Gastroesophageal sphincter (tissue), 3 donors: Measurements from ENCODE around the gene PIGS.

Experiments used
- EP300 ChIP-seq: sonication (generic); formaldehyde crosslinking; IDR thresholded peaks from one replicate; pipeline ENCODE4 v1.6.1; 2017; ENCODE audit warnings: antibody characterized with exemption, mild to moderate bottlenecking
- POLR2A ChIP-seq, 2 donors: fragments of 450-650 bp; IDR thresholded peaks; one replicate each; pipeline ENCODE4 v1.6.1; 2017; ENCODE audit warnings: antibody characterized with exemption in 2 of 2, mild to moderate bottlenecking in 2 of 2, moderate library complexity in 1 of 2
- POLR2AphosphoS5 ChIP-seq: sonication (generic); formaldehyde crosslinking; IDR thresholded peaks from one replicate; pipeline ENCODE4 v1.6.1; 2017; ENCODE audit warnings: antibody characterized with exemption
- TF ChIP-seq, protein P1 (sequence below), 4 experiments: fragments of 200-600 bp in 2 of 4; fragments of 450-650 bp in 2 of 4; sonication (generic) in 1 of 4; IDR thresholded peaks; one replicate each; pipeline ENCODE4 v1.5.1; 2017 to 2019; ENCODE audit warnings: antibody characterized with exemption in 4 of 4, mild to moderate bottlenecking in 2 of 4, moderate library complexity in 2 of 4

DNA sequence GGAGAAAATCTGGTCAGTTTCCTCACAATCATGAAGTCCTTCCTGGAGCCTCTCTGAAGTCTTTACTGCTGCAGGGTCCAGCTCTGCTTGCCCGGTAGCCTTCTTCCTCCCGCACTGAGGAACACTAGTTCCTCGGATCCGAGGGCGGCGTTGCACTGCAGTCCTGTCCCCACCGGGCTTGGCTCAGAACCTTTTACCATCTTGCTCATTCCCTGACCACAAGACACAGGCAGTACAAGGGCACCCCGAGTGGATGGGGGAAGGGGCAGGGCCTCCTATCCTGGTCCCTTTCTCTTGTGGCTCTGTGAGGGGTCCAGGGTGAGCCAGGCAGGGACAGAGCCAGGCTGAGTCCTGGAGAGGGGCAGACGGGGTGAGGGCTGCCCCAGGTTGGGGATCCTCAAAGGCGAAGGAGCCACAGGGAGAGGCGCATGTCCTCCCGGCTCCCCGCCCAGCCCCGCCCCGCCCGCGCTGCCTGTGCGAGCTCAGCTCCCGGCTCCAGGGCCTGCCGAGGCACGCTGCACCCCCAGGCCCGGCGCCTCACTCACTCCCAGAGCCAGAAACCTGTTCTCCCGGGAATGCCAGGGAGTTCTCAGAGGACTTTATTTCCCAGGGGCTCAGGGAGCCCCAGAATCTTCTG lies 63.6 kb downstream of the PIGS start:
- TF ChIP-seq POLR2AphosphoS5 (no peak), POLR2A (IDR thresholded peaks at IDR 0.05) (no peak), EP300 (no peak)
- TF ChIP-seq, protein P1, sequence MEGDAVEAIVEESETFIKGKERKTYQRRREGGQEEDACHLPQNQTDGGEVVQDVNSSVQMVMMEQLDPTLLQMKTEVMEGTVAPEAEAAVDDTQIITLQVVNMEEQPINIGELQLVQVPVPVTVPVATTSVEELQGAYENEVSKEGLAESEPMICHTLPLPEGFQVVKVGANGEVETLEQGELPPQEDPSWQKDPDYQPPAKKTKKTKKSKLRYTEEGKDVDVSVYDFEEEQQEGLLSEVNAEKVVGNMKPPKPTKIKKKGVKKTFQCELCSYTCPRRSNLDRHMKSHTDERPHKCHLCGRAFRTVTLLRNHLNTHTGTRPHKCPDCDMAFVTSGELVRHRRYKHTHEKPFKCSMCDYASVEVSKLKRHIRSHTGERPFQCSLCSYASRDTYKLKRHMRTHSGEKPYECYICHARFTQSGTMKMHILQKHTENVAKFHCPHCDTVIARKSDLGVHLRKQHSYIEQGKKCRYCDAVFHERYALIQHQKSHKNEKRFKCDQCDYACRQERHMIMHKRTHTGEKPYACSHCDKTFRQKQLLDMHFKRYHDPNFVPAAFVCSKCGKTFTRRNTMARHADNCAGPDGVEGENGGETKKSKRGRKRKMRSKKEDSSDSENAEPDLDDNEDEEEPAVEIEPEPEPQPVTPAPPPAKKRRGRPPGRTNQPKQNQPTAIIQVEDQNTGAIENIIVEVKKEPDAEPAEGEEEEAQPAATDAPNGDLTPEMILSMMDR (IDR thresholded peaks at IDR 0.05) = no peak
